Fibroblast of the conjunctiva (primary cell): Measurements from ENCODE around the gene HIVEP2.
A peak's percentile ranks its signal among the peaks of the same experiment; 100 is the strongest.

Experiments used
- DNase-seq: peaks from one replicate; pipeline ENCODE4 v3.0.0-alpha.2; 2010; ENCODE audit warnings: low read depth

HIVEP2 gene

DNA sequence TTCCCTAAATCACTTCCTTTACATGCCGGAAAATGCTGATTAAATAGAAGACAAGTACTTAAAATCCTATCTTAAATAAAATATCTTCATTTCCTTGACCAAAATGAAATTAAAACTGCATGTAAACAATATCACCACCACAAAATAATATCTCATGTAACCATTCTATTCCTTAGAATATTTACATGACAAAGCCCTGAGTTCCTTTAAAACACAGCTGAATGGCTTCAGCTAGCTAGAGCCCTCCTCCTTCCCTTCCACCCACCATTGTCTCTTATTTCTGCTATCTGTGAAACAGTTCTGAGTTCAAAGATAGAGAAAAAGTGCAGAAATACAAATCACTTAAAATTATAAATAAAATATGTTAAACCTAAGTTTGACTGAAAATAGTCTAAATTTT, 103.1 kb downstream of the HIVEP2 start:
- no peak for DNase-seq

DNA sequence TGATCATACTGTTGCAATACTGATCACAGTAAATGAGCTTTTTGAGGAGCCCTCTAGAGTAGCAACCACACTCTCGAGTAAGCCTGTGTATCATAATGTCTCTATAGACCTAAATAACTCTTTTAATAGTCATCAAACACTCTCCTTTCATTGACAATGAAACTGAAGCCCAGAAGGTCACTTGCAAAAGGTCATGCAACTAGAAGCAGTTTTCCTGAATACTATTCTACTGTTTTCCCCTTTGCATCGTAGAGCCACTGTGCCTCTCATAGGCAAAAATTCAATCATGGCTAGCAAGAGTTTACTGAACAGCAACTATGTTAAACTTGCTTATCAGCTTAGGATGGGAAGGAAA, 105.3 kb downstream of the HIVEP2 start:
- DNase-seq: no peak

DNA sequence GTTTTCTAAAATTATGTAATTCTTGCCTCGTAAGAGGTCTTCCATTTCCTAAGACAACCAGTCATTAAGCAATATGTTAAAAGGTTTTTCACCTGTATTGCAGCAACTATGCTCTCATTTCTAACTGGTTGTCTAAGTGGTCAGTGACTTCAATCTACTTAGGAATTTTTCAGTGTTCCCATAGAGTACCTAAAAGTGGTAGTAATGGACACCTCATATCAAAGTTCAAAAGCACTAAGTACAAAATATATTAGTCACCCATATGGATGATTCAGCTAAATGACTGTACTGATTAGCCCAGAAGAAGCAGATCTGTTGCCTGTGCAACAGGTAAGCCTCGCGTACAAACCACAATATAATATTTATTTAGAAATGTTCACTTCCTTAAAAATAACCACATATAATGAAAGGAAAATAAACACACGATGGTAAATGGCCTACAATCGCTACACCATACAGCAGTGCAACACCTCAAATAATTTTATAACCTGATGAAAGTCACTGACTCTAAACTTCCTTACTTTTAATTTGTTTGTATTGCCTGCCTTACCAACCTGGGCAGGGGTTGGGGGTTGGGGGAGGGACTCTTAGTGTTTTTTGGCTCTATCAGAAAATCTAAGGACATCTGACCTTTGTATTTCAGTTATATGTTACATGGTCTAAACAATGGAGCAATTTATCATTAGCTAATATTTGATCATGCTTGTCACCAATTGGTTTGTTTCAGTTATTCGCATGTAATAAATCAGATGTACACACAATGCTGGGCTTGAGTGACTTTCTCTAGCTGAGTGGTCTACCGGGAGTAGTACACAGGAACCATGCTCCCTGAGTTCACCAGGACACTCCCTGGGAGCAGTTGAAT, 105.9 kb downstream of the HIVEP2 start:
- DNase-seq: no peak

DNA sequence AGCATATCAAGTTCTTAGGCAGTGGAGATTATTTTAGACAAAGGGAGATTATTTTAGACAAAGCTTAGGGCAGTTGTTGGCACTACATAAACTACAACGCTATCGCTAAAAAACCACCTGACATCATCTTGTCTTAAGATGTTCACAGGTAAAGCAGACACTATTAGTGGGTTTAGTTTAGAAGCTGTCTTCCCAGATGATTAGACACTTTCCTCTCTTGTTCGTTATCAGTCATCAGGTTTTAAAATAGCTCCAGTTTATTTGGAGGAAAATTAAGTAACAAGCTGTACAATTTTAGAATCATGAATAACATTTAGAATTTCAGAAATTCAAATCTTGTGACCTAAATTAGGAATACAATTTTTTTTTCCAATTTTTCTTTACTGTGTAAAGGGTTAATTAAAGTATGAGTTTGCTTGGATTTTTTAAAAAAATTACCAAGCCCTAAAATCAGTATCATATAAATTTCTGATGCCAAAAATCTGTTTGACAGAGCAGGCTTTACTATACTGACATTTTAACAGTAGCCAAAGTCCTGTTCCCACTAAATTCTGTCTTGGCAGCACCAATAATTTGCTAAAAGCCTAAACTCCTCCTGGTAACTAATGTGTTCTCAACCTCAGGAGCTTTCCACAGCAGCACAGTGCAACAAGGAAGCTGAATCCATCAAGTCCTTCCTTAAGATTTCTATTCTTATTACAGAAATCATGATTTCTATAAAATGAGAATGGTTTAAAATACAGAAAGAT, 109.0 kb downstream of the HIVEP2 start:
- DNase-seq: no peak

DNA sequence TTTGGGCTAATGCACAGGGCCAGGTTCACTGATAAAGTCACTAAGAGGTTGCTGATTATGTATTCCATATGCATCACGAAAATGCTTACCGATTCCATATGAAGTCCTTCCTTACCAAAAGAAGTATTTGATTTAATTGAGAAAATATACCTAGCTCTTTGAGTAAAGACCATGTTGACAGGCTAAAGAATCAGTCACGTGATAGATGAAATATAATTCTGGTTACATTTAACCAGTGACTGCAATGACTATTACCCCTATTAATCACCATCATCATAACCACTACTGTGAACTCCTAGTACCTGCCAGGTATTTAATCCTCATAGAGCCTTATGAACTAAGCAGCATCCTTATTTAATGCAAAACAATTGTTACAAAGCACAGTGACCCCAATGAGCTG, 110.1 kb downstream of the HIVEP2 start:
- no peak for DNase-seq

DNA sequence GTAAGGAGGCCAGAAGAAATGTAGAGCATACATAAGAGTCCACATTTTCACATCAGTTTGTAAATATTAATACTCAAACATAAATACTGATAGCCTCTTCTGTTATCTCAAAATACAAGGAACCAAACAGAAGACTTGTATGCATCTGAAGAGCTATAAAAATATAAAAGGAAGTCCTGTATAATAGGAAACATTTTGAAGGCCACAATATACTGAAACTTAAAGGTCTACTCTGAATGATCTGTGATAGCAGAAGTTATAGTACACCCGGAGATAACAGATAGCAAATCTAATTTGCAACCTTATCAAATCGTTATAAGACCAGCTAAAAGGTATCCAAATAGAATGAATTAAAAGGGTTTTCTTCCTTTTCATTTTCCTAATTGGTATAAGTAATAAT, 111.2 kb downstream of the HIVEP2 start:
- DNase-seq: no peak

DNA sequence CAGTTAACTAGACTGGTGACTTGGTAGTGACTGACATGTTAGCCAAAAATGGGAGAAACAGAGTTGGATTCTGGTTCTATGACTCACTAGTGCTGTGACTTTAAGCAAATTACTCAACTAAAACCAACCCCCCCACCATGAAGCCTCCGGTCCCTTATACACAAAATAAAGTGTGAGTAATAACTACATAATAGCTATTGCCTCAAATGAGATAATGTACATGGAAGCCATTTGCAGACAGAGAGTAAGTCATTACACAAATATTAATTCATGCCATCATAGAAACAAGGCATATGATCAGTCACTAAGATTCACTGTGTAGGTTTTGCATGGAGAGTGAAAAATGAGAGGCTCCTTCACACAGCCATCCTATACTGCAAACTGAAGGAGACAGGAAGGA, 111.9 kb downstream of the HIVEP2 start:
- peak; percentile 71 for DNase-seq

DNA sequence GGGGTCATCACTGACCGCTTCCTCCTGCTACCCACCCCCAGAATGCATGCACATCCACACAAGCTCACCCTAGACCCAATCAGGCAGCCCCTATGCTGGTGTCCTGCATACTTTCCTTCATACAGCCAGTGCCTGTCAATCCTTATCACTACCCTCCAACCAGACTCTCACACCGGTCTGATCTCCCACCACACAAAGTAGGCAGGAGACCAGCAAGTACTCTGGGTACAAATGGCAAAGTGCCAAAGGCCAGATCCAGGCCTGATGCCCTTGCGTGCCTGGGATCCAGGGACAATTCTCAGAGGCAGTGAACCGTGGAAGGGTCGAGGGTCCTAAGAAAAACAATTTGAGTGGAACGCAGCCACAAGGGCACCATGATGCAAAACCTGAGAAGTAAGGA, 114.2 kb downstream of the HIVEP2 start:
- no peak for DNase-seq

DNA sequence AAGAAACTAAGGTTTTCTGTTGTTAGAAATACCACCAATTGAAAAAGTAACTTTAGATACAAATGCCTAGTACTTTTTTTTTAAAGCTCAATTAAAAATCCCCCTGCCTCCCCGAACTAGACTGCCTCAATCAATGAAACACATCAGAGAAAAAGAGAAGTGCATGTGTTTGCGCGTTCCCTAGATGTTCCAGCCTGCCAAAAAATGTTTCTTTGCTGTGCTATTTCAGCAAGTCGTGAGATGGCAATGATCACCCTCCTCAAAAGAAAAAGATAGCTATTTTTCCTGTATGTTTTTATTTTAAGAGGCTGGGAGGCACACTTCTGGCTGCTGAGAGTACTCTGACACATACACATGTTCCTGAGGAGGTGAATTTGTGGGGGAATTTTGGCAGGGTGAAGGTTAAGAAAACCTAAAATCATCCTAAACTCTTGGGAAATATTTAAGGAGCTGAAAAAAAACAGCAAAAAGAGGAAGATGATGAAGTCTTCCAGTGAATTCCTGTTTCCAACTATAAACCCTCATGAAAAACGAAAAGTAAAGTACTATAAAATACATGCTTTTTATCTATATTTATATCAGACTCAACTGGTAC, 114.8 kb downstream of the HIVEP2 start:
- no peak for DNase-seq

DNA sequence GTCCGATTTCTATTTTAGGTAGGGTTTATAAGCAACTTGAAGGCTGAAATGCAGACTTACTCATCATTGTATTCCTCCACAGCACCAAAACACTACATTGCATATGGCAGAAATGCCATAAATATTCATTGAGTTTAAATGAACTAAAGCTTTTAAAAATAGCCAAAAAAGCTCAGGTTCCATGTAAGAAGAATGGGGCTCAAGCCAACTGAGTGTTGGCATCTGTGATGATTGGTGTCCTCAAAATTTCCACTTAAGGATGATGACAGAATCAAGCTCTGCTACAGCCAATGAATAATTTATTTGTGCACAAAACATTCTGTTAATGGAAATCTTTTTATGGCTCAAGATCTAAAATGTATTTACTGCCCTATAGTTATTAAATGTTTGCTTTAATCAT, 115.4 kb downstream of the HIVEP2 start:
- DNase-seq: no peak

DNA sequence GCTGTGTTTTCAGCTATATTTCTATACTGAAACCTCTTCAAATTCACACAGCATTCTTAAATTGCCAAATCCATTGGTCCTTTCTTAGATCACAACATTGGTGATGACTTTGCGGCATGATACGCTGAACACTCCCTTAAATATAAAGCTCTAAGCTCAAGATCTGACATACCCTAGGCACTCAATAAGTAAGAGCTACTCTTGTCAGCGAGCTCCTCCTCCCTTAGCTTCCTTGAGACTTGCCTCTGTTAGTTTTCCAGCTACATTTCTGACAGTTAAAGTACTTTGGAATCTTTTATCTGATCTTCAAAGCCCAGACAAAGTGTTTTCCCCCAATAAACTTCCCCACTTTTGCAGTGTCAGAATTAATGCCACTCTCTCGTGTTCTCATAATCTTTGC, 117.0 kb downstream of the HIVEP2 start:
- no peak for DNase-seq

DNA sequence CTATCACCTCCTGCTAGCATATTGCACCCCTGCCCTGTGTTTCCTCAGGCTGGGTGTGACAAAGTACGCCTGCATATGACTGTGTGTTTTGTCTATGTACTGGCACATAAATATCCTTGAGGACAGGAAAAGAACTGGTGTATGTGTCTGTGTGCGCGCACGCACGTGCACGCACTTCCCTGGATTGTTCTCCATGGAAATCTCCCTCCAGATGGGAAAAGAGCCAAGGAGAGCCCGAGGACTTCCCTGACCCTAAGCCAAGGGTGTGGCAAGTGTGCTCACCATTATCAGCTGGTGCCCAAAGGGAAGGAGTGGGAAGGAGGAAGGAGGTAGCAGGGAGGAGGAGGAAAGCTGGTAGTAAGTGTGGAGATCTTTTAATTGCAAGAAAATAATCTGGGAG, 117.6 kb downstream of the HIVEP2 start:
- no peak for DNase-seq

DNA sequence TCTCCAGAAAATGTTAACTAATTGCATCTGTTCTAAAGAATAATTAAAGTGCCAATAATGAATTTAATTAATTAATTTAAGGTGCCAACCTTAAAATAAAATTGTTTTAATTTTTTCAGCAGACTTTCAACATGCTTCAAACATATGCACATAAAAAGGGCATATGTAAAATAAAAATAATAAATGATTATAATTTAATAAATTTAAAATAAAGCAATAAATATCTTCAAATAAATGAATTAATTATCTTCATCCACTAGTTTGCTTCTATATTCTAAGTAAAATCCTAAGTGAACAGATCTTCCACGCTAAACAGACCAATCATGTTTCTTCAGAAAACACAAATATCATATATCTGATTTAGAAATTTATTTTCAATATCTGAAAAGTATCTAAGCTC, 119.2 kb downstream of the HIVEP2 start:
- DNase-seq: no peak

DNA sequence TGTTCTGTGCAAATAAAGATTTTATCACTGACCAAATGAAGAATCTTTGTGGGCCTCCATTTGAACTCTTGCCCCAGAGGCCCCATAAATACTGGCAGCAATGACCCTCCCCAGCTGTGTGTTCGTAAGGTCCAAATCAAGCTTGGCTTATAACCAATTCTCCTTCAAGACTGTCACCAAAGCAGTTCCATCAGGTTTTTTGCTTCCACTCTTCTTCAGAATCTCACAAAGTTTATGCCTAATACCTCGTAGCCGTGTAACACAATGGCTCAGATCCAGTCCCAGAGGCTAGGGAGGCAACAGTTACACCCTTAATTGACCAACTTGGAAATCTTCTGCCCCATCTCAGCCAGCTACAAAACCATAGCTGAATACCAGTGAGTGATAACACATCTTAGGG, 120.5 kb downstream of the HIVEP2 start:
- DNase-seq: no peak

DNA sequence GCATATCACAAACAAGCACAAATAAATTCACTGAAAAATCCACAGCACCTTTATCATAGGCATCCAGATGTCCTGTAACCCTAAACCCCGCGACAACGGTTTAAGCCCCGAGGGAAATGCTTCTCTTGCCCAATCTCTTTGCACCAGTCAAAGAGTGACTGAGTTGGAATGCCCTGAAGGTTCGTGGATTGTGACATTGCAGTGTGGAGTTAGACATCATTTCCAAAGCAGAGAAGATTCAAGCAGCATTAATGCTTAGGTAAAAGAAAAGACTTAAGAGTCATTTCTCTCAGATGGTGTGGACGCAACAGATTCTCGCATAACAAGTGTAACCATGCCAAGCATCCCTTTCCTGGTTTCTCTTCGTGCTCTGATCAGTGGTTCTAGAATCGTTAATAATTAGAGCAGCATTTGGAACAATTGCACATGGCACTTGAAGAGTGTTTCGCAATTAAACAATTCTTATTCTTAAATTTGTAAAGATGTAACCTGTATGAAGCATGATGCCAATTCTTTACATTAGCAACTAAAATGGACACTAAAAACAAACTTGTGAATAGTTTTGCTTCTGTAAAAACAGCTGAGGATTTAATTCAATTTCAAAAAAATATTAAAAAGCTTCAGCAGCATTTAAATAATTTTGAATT, 121.6 kb downstream of the HIVEP2 start:
- DNase-seq: no peak

DNA sequence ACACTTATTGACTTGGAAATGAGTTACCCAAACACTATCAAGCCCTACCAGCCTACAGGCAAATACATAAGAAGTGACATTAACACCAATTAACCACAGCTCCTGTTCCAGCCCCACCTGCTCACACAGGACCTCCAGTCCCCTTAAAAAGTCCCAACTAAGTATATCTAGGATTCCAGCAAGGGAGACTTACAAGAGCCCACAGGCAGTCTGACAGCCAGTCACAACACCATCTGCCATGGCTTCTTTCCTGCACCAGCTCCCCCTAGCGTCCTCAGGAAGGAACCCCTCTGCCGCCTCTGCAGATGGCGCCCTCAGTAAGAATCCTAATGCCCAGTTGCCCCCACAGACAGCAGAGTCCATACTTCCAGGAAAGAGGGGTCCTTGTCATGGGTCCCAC, 122.1 kb downstream of the HIVEP2 start:
- no peak for DNase-seq

DNA sequence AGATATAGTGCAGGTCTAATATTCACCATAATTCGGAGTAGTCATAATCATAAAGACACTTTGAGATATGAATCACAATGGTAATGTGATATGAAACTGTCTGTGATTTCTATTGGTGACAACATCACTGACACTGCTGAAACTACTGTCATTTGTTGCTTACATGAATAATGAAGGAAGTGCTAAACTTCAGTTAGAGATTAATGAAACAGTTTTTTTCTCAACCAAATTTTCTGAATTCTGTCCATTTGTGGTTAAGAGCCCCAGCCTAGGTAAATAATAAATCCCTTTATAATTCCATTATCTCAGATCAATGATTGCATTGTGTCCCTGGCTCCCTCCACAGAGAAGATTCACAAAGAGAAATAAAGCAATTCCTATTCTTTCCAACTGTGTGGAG, 122.6 kb downstream of the HIVEP2 start:
- no peak for DNase-seq

DNA sequence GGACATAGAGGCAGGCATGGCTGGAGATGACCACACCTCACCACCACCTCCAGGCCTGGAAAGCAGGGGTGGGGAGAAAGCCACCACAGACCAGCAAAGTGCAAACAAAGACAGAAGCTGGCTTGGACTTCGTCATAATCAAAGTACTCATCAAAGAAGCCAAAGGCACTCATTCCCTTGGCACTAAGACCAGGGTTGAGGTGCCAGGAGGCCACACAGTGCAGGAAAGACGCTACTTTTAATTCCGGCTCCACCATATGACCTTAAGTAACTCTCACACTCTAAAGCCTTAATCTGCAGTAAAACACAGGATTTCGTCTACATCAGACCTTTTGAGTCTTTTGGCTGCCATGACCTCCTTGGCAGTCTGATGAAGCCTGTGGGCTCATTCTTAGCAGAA, 123.1 kb downstream of the HIVEP2 start:
- no peak for DNase-seq

DNA sequence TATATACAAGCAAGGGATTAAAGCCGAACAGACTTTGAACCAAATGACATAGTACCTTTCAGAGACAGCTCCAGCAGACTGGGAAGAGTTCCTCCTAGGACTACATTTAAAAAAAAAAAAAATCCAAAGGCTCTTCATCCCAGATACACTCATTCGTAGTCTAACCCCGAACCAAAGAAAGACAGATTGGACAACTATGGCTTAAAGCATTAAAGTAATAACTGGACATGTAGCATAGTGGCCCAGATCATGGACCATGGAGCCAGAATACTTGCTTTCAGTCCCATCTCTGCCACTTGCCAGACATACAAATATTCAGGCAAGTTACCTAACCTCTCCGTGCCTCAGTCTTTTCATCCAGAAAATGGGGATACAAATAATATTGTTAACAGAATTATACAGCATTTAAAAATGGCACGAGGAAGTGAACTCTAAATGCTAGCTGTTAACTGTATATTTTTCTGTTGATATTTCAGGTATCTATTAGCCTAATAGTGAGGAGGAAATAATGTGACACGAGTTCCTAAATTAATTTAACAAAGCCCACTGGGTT, 123.7 kb downstream of the HIVEP2 start:
- DNase-seq: no peak

DNA sequence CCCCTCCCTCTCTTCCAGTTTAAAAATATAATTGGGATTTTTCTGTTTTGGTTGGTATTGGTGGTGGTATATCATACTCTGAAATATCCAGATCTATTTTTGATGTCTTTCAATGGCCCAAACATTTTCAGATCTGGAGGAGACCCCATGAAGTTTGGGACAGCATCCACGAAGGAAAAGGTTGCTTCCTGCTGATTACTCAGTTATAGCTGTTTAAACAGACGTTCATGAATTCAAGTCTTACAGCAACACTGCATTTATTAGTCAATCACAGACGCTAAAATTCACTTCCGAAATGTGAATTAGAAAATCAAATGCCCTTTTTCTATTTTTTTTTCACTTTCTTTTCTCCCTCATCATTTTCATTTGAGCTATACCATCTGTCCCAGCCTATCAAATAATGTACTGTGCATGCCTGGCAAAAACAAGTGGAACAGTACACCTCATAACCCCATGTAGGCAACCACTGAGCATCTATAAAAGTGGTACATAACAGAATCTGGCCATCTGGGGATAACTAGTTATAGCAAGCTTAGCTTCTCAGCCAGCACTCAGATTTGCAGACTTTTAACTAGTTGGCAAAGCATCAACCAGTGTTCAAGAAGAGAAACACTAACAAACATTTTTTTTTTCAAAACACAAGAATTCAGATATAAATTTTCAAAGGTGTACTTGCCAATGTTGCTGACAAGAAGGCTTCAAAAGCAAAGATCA, 124.5 kb downstream of the HIVEP2 start:
- DNase-seq: no peak

DNA sequence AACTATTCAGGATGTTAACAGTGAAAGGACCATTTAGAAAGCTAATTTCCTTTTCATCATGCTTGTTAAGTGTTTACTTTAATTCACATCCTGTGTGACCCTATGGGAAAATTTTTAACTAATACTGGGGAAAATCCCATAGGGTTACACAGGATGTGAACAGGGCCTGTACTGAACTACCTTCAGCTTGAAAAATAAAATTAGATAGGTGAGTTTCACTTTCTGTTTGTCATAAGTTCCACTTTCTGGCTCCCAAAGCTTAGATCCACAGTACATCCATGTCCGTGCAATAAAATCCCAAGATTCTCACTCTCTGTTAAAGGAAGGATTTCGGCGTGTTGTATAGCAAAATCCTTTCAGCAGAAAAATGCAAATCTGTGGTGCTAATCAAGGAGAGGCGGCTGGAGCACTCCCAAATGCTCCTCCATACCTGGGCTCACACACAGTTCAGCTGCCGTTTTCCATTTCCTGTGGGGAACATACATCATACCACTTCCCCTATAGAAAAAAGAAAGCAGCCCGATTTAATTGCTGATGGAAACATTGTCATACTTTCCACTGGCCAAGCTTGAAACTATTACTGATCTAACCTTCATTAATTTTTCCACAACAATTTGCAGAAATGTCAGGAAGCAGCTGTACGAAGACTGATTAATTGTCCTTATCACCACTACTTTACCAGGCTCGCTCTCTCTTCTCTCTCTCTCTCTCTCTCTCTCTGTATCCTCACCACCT, 125.2 kb downstream of the HIVEP2 start:
- DNase-seq: no peak
